ENCODE results near the gene REPS2. TPM values are rescaled to one million over a fixed set of nuclear protein-coding genes. Genes with fewer than 3 reads are reported as not detected.

REPS2 gene
- total RNA-seq, 1 experiment from 2014 or later: 1.1 TPM

DNA sequence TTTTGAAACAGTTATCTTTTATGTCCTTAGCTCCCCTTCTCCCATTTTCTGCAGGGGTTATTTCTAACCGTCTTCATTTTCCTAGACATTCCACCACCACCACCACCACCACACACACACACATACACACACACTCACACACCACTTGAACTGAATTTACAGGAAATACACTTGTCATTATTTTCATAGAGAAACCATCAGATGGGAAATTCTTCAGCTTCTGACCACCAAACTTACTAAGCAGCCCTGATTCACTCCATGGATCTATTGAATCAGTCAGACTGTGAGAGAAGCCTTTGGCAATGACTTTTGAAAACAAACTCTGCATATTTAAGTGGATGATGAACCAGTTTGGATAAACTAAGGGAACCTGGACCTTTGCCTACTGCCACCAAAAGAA lies 218.5 kb downstream of the REPS2 start:
- no peaks in the 10 kb centered on the region for H3K9me2 ChIP-seq (replicated peaks; ENCODE audit: insufficient read depth, low read length)
- no peak overlapping the region for H3K27ac ChIP-seq (ENCODE audit: low read length)
- no peak overlapping the region for H3K4me3 ChIP-seq (ENCODE audit: low read length)
- no peaks in the 10 kb centered on the region for H3K79me2 ChIP-seq (ENCODE audit: low read length)
- peaks cover 22% of the 10 kb centered on the region for H3K9me3 ChIP-seq (ENCODE audit: low read length)
- H3K4me1 ChIP-seq (ENCODE audit: low read length): no peaks in the 10 kb centered on the region
- H3K36me3 ChIP-seq (ENCODE audit: insufficient read depth, low read length): no peaks in the 10 kb centered on the region
- no peak overlapping the region for H3K4me2 ChIP-seq (ENCODE audit: low read depth, low read length, poor library complexity, severe bottlenecking)
- H2AFZ ChIP-seq (ENCODE audit: low read length): no peak overlapping the region
- no peak for DNase-seq
- no peak overlapping the region for H3K9ac ChIP-seq (ENCODE audit: low read length)
- H3K27me3 ChIP-seq (ENCODE audit: low read length): no peaks in the 10 kb centered on the region
- H4K20me1 ChIP-seq (ENCODE audit: insufficient read depth, low read depth, low read length): no peaks in the 10 kb centered on the region

GRCh38 chrX:17167915-17168314 lies 221.5 kb downstream of the REPS2 start:
- no peak for DNase-seq
- Histone ChIP-seq H3K36me3 (ENCODE audit: insufficient read depth, low read length) (no peaks in the 10 kb centered on the region), H3K4me1 (ENCODE audit: low read length) (no peaks in the 10 kb centered on the region)

GRCh38 chrX:17170973-17171372 lies 224.5 kb downstream of the REPS2 start:
- Histone ChIP-seq H2AFZ (ENCODE audit: low read length) (no peak overlapping the region), H3K4me1 (ENCODE audit: low read length) (no peaks in the 10 kb centered on the region), H3K79me2 (ENCODE audit: low read length) (no peaks in the 10 kb centered on the region)

More at GRCh38 chrX:17167915-17168314, 221.5 kb downstream of the REPS2 start:
- no peak overlapping the region for H2AFZ ChIP-seq (ENCODE audit: low read length)
- H3K9ac ChIP-seq (ENCODE audit: low read length): no peak overlapping the region
- H3K27ac ChIP-seq (ENCODE audit: low read length): no peak overlapping the region
- peaks cover 14% of the 10 kb centered on the region for H3K9me3 ChIP-seq (ENCODE audit: low read length)
- no peak overlapping the region for H3K4me3 ChIP-seq (ENCODE audit: low read length)
- no peaks in the 10 kb centered on the region for H3K9me2 ChIP-seq (replicated peaks; ENCODE audit: insufficient read depth, low read length)
- no peaks in the 10 kb centered on the region for H4K20me1 ChIP-seq (ENCODE audit: insufficient read depth, low read depth, low read length)
- H3K27me3 ChIP-seq (ENCODE audit: low read length): no peaks in the 10 kb centered on the region
- no peaks in the 10 kb centered on the region for H3K79me2 ChIP-seq (ENCODE audit: low read length)
- H3K4me2 ChIP-seq (ENCODE audit: low read depth, low read length, poor library complexity, severe bottlenecking): no peak overlapping the region

GRCh38 chrX:17174671-17175070 lies 228.2 kb downstream of the REPS2 start:
- no peaks in the 10 kb centered on the region; the same call in 1 of the 2 replicates for H3K4me1 ChIP-seq (ENCODE audit: low read length)

More at GRCh38 chrX:17170973-17171372, 224.5 kb downstream of the REPS2 start:
- no peaks in the 10 kb centered on the region for H3K9me3 ChIP-seq (ENCODE audit: low read length)
- H3K9me2 ChIP-seq (replicated peaks; ENCODE audit: insufficient read depth, low read length): no peaks in the 10 kb centered on the region
- H3K4me2 ChIP-seq (ENCODE audit: low read depth, low read length, poor library complexity, severe bottlenecking): no peak overlapping the region
- no peak for DNase-seq
- no peaks in the 10 kb centered on the region for H3K36me3 ChIP-seq (ENCODE audit: insufficient read depth, low read length)
- no peak overlapping the region for H3K4me3 ChIP-seq (ENCODE audit: low read length)
- H3K27me3 ChIP-seq (ENCODE audit: low read length): no peaks in the 10 kb centered on the region
- H3K9ac ChIP-seq (ENCODE audit: low read length): no peak overlapping the region
- H4K20me1 ChIP-seq (ENCODE audit: insufficient read depth, low read depth, low read length): no peaks in the 10 kb centered on the region
- H3K27ac ChIP-seq (ENCODE audit: low read length): no peak overlapping the region

DNA sequence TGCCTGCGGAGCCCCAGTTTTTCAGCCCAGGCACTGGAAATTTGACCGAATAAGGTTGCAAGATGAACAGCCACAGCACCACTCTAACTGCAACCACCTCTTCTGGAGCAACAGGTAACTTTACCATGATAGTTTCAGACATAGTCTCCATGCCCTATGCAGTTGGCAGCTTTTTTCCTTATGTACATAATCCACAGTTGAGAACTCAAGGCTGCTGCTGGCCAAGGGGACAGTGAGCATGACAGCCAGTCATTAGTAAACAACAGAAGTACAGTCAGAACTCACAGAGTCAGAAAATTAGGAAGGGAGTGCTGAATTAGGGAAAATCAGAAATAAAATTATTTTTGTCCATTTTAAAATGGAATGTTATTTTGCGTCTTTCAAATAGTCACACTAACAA lies 235.9 kb downstream of the REPS2 start:
- Histone ChIP-seq H3K4me2 (ENCODE audit: low read depth, low read length, poor library complexity, severe bottlenecking) (no peak overlapping the region), H2AFZ (ENCODE audit: low read length) (no peak overlapping the region), H3K27me3 (ENCODE audit: low read length) (no peaks in the 10 kb centered on the region), H4K20me1 (ENCODE audit: insufficient read depth, low read depth, low read length) (no peaks in the 10 kb centered on the region), H3K79me2 (ENCODE audit: low read length) (no peaks in the 10 kb centered on the region), H3K36me3 (ENCODE audit: insufficient read depth, low read length) (no peaks in the 10 kb centered on the region), H3K9me3 (ENCODE audit: low read length) (no peaks in the 10 kb centered on the region), H3K27ac (ENCODE audit: low read length) (no peak overlapping the region), H3K9ac (ENCODE audit: low read length) (no peak overlapping the region), H3K4me1 (ENCODE audit: low read length) (no peaks in the 10 kb centered on the region; the same call in 1 of the 2 replicates), H3K9me2 (replicated peaks; ENCODE audit: insufficient read depth, low read length) (no peaks in the 10 kb centered on the region), H3K4me3 (ENCODE audit: low read length) (no peak overlapping the region)
- no peak for DNase-seq

More at GRCh38 chrX:17174671-17175070, 228.2 kb downstream of the REPS2 start:
- no peaks in the 10 kb centered on the region for H4K20me1 ChIP-seq (ENCODE audit: insufficient read depth, low read depth, low read length)
- no peak overlapping the region for H3K27ac ChIP-seq (ENCODE audit: low read length)
- no peak overlapping the region for H3K4me2 ChIP-seq (ENCODE audit: low read depth, low read length, poor library complexity, severe bottlenecking)
- no peak overlapping the region for H3K9ac ChIP-seq (ENCODE audit: low read length)
- no peaks in the 10 kb centered on the region for H3K9me2 ChIP-seq (replicated peaks; ENCODE audit: insufficient read depth, low read length)
- no peaks in the 10 kb centered on the region for H3K36me3 ChIP-seq (ENCODE audit: insufficient read depth, low read length)
- no peak overlapping the region for H2AFZ ChIP-seq (ENCODE audit: low read length)
- no peak for DNase-seq
- H3K4me3 ChIP-seq (ENCODE audit: low read length): no peak overlapping the region
- no peaks in the 10 kb centered on the region for H3K79me2 ChIP-seq (ENCODE audit: low read length)
- no peaks in the 10 kb centered on the region for H3K9me3 ChIP-seq (ENCODE audit: low read length)
- no peaks in the 10 kb centered on the region for H3K27me3 ChIP-seq (ENCODE audit: low read length)

GRCh38 chrX:17183566-17183965 lies 237.1 kb downstream of the REPS2 start:
- H3K27ac ChIP-seq (ENCODE audit: low read length): no peak overlapping the region
- no peaks in the 10 kb centered on the region for H4K20me1 ChIP-seq (ENCODE audit: insufficient read depth, low read depth, low read length)
- no peaks in the 10 kb centered on the region for H3K79me2 ChIP-seq (ENCODE audit: low read length)
- no peak overlapping the region for H2AFZ ChIP-seq (ENCODE audit: low read length)
- no peaks in the 10 kb centered on the region for H3K27me3 ChIP-seq (ENCODE audit: low read length)
- no peak overlapping the region for H3K9ac ChIP-seq (ENCODE audit: low read length)
- no peak for DNase-seq
- no peak overlapping the region for H3K4me3 ChIP-seq (ENCODE audit: low read length)
- no peaks in the 10 kb centered on the region for H3K9me2 ChIP-seq (replicated peaks; ENCODE audit: insufficient read depth, low read length)
- H3K36me3 ChIP-seq (ENCODE audit: insufficient read depth, low read length): no peaks in the 10 kb centered on the region
- no peak overlapping the region for H3K4me2 ChIP-seq (ENCODE audit: low read depth, low read length, poor library complexity, severe bottlenecking)
- H3K9me3 ChIP-seq (ENCODE audit: low read length): no peaks in the 10 kb centered on the region
- no peaks in the 10 kb centered on the region for H3K4me1 ChIP-seq (ENCODE audit: low read length)

DNA sequence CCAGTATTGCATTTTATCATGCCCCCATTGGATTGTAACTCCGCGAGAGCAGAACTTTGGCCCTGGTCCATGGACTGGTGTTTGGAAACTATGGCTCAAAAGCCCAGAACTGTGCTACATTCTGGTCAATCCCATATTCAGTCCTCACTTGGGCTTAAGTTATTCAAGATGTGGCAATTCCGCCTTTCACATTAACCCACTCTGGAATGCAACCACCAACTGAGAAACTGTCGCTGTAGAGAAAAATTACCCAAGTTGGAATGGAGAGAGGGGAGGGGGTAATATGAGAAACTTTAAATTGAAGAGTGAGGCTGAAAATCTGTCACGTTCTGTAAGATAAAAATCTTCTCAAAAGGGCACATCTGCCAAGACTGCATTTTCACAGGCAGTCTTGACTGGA lies 239.0 kb downstream of the REPS2 start:
- no peaks in the 10 kb centered on the region for H3K27me3 ChIP-seq (ENCODE audit: low read length)
- H3K36me3 ChIP-seq (ENCODE audit: insufficient read depth, low read length): no peaks in the 10 kb centered on the region
- H3K4me2 ChIP-seq (ENCODE audit: low read depth, low read length, poor library complexity, severe bottlenecking): no peak overlapping the region

DNA sequence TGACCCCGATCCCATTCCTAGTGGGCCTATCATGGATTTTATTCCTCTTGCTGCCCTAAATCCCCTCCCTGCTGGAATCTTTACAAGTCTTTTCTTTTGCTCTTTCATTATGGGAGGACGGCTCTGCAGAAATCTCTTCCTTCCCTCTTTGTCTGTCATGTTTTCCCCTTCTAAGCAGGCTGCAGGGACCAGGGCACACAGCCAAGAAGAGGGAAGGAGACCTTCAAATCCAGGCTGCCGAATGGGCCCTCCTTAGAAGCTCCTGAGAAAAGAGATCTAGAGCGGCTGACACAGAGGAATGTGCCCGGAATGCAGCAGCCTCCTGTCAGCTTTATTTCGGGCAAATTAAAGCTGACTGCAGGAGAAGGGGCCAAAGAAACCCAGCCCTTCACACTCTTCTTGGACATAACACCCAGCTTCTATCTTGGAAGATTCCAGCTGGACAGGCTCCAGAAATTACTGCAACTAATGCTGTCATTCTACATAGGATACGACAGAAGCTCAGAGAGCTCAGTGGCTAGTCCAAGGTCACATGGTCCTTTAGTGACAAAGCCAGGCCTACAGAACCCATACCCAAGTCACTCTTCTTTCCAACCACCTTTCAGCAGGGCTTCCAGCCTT lies 240.8 kb downstream of the REPS2 start:
- Histone ChIP-seq H2AFZ (ENCODE audit: low read length) (no peak overlapping the region), H3K9me3 (ENCODE audit: low read length) (no peaks in the 10 kb centered on the region), H3K4me3 (ENCODE audit: low read length) (no peak overlapping the region), H3K27ac (ENCODE audit: low read length) (no peak overlapping the region), H3K36me3 (ENCODE audit: insufficient read depth, low read length) (no peaks in the 10 kb centered on the region), H4K20me1 (ENCODE audit: insufficient read depth, low read depth, low read length) (no peaks in the 10 kb centered on the region), H3K4me2 (ENCODE audit: low read depth, low read length, poor library complexity, severe bottlenecking) (no peak overlapping the region), H3K27me3 (ENCODE audit: low read length) (no peaks in the 10 kb centered on the region), H3K9ac (ENCODE audit: low read length) (no peak overlapping the region), H3K4me1 (ENCODE audit: low read length) (no peaks in the 10 kb centered on the region), H3K79me2 (ENCODE audit: low read length) (no peaks in the 10 kb centered on the region), H3K9me2 (replicated peaks; ENCODE audit: insufficient read depth, low read length) (no peaks in the 10 kb centered on the region)
- DNase-seq: no peak

More for the DNA sequence above, 239.0 kb downstream of the REPS2 start:
- Histone ChIP-seq H2AFZ (ENCODE audit: low read length) (no peak overlapping the region), H3K27ac (ENCODE audit: low read length) (no peak overlapping the region), H3K9me3 (ENCODE audit: low read length) (no peaks in the 10 kb centered on the region), H3K4me1 (ENCODE audit: low read length) (no peaks in the 10 kb centered on the region), H3K79me2 (ENCODE audit: low read length) (no peaks in the 10 kb centered on the region), H3K9me2 (replicated peaks; ENCODE audit: insufficient read depth, low read length) (no peaks in the 10 kb centered on the region), H4K20me1 (ENCODE audit: insufficient read depth, low read depth, low read length) (no peaks in the 10 kb centered on the region), H3K9ac (ENCODE audit: low read length) (no peak overlapping the region), H3K4me3 (ENCODE audit: low read length) (no peak overlapping the region)
- DNase-seq: no peak

All from Karpas-422 (cell line).